ENCODE measurements around the gene DRC3.
A peak's percentile ranks its signal among the peaks of the same experiment; 100 is the strongest.
"Not testable (repeated sequence)": the region's sequence is repeated elsewhere in the genome, so short reads cannot be mapped to it uniquely, and the experiment has no call there.

Gene DRC3

GRCh38 chr17:17972126-17972951 lies at the start of gene DRC3, which contains the start of gene TOM1L2:
Gene DRC3 (plus strand): TSS chr17:17972862. CDS start chr17:17977599, 4,737 bp downstream.
Gene TOM1L2 (minus strand): TSS chr17:17972400. CDS start chr17:17972313, 87 bp downstream.
- peak; percentile 100 for DNase-seq (ENCODE audit: low read depth)

GRCh38 chr17:17924131-17924856 lies 48.4 kb upstream of the DRC3 start:
- no peak for DNase-seq (ENCODE audit: low read depth)

- DNase-seq (ENCODE audit: low read depth), result no peak
Measured at GRCh38 chr17:17924857-17925250, 47.8 kb upstream of the DRC3 start.

- DNase-seq (ENCODE audit: low read depth), result no peak
Measured at GRCh38 chr17:17926036-17926435, 46.6 kb upstream of the DRC3 start.

GRCh38 chr17:17926840-17927449 lies 45.7 kb upstream of the DRC3 start:
- no peak for DNase-seq (ENCODE audit: low read depth)

GRCh38 chr17:17928398-17929287 lies 44.0 kb upstream of the DRC3 start:
- DNase-seq (ENCODE audit: low read depth), result no peak

- DNase-seq (ENCODE audit: low read depth), result no peak
Measured at GRCh38 chr17:17929655-17930380, 42.8 kb upstream of the DRC3 start.

- DNase-seq (ENCODE audit: low read depth), result no peak
Measured at GRCh38 chr17:17930674-17931073, 42.0 kb upstream of the DRC3 start.

- DNase-seq (ENCODE audit: low read depth), result no peak
Measured at GRCh38 chr17:17931159-17931558, 41.5 kb upstream of the DRC3 start.

GRCh38 chr17:17933775-17934174 lies 38.9 kb upstream of the DRC3 start:
- no peak for DNase-seq (ENCODE audit: low read depth)

GRCh38 chr17:17934214-17934613 lies 38.4 kb upstream of the DRC3 start:
- no peak for DNase-seq (ENCODE audit: low read depth)

- no peak for DNase-seq (ENCODE audit: low read depth)
Measured at GRCh38 chr17:17934806-17935205, 37.9 kb upstream of the DRC3 start.

- DNase-seq (ENCODE audit: low read depth), result no peak
Measured at GRCh38 chr17:17935321-17936271, 37.1 kb upstream of the DRC3 start.

- DNase-seq (ENCODE audit: low read depth), result no peak
Measured at GRCh38 chr17:17937201-17937853, 35.3 kb upstream of the DRC3 start.

GRCh38 chr17:17937958-17938357 lies 34.7 kb upstream of the DRC3 start:
- no peak for DNase-seq (ENCODE audit: low read depth)

GRCh38 chr17:17938388-17939107 lies 34.1 kb upstream of the DRC3 start:
- no peak for DNase-seq (ENCODE audit: low read depth)

- not testable (repeated sequence) for DNase-seq (ENCODE audit: low read depth)
Measured at GRCh38 chr17:17939941-17940340, 32.7 kb upstream of the DRC3 start.

- no peak for DNase-seq (ENCODE audit: low read depth)
Measured at GRCh38 chr17:17940441-17940911, 32.2 kb upstream of the DRC3 start.

- no peak for DNase-seq (ENCODE audit: low read depth)
Measured at GRCh38 chr17:17941015-17941414, 31.6 kb upstream of the DRC3 start.

Measured in activated T-helper 1 cell treated with Interleukin-2 at 50 U/mL for 16 hours (primary cell).